ENCODE data around the gene IQCF6.

The IQCF6 gene

GRCh38 chr3:51779137-51779536 lies at the start of gene IQCF6:
IQCF6 (minus strand) TSS chr3:51779237; CDS start chr3:51779224, 13 bp downstream.
- ATAC-seq (ENCODE audit: low read depth), result no peak
- H3K4me3 Mint-ChIP-seq, result no peak within 1 kb of the TSS
- no peak within 1 kb of the TSS for H3K27ac Mint-ChIP-seq
- no peaks in the 10 kb centered on the region for H3K36me3 Mint-ChIP-seq
- H3K27me3 Mint-ChIP-seq, result peaks cover 16% of the 10 kb centered on the region
- no peaks in the 10 kb centered on the region for H3K9me3 Mint-ChIP-seq
- H3K4me1 Mint-ChIP-seq, result no peaks in the 10 kb centered on the region
- no peak for DNase-seq (ENCODE audit: low spot score in 2 of 2)

GRCh38 chr3:51828297-51828696 lies 49.3 kb upstream of the IQCF6 start:
- Mint-ChIP-seq H3K9me3 (no peaks in the 10 kb centered on the region), H3K27ac (no peak overlapping the region), H3K4me1 (no peaks in the 10 kb centered on the region), H3K36me3 (no peaks in the 10 kb centered on the region), H3K27me3 (peaks cover 9% of the 10 kb centered on the region), H3K4me3 (no peak overlapping the region)
- ATAC-seq (ENCODE audit: low read depth) (no peak), DNase-seq (ENCODE audit: low spot score in 2 of 2) (no peak)

GRCh38 chr3:51819709-51820406 lies 40.8 kb upstream of the IQCF6 start:
- ATAC-seq (ENCODE audit: low read depth) (no peak), DNase-seq (ENCODE audit: low spot score in 2 of 2) (no peak)
- H3K27me3 Mint-ChIP-seq, result peaks cover 38% of the 10 kb centered on the region
- no peak overlapping the region for H3K27ac Mint-ChIP-seq
- peaks cover 3% of the 10 kb centered on the region for H3K9me3 Mint-ChIP-seq
- H3K4me3 Mint-ChIP-seq, result no peak overlapping the region
- no peaks in the 10 kb centered on the region for H3K4me1 Mint-ChIP-seq
- H3K36me3 Mint-ChIP-seq, result peaks cover 5% of the 10 kb centered on the region

GRCh38 chr3:51819151-51819550 lies 40.1 kb upstream of the IQCF6 start:
- no peak overlapping the region for H3K27ac Mint-ChIP-seq

GRCh38 chr3:51817375-51817774 lies 38.3 kb upstream of the IQCF6 start:
- H3K4me3 Mint-ChIP-seq, result no peak overlapping the region
- H3K9me3 Mint-ChIP-seq, result peaks cover 3% of the 10 kb centered on the region
- H3K4me1 Mint-ChIP-seq, result no peaks in the 10 kb centered on the region
- H3K36me3 Mint-ChIP-seq, result peaks cover 5% of the 10 kb centered on the region
- no peak for DNase-seq (ENCODE audit: low spot score in 2 of 2)
- no peak for ATAC-seq (ENCODE audit: low read depth)
- H3K27ac Mint-ChIP-seq, result no peak overlapping the region
- H3K27me3 Mint-ChIP-seq, result peaks cover 36% of the 10 kb centered on the region

More at GRCh38 chr3:51819151-51819550, 40.1 kb upstream of the IQCF6 start:
- DNase-seq (ENCODE audit: low spot score in 2 of 2) (no peak), ATAC-seq (ENCODE audit: low read depth) (no peak)
- no peaks in the 10 kb centered on the region for H3K4me1 Mint-ChIP-seq
- H3K36me3 Mint-ChIP-seq, result peaks cover 5% of the 10 kb centered on the region
- peaks cover 3% of the 10 kb centered on the region for H3K9me3 Mint-ChIP-seq
- no peak overlapping the region for H3K4me3 Mint-ChIP-seq
- H3K27me3 Mint-ChIP-seq, result peaks cover 41% of the 10 kb centered on the region

- H3K4me1 Mint-ChIP-seq, result no peaks in the 10 kb centered on the region
- peaks cover 34% of the 10 kb centered on the region for H3K27me3 Mint-ChIP-seq
- no peak overlapping the region for H3K4me3 Mint-ChIP-seq
- ATAC-seq (ENCODE audit: low read depth), result no peak
- no peak for DNase-seq (ENCODE audit: low spot score in 2 of 2)
- no peak overlapping the region for H3K27ac Mint-ChIP-seq
- peaks cover 1% of the 10 kb centered on the region for H3K9me3 Mint-ChIP-seq
- peaks cover 4% of the 10 kb centered on the region for H3K36me3 Mint-ChIP-seq
Measured at GRCh38 chr3:51816723-51817122, 37.7 kb upstream of the IQCF6 start.

- Mint-ChIP-seq H3K4me3 (no peak overlapping the region), H3K27ac (no peak overlapping the region), H3K27me3 (peaks cover 31% of the 10 kb centered on the region), H3K36me3 (peaks cover 3% of the 10 kb centered on the region), H3K4me1 (no peaks in the 10 kb centered on the region), H3K9me3 (no peaks in the 10 kb centered on the region)
- ATAC-seq (ENCODE audit: low read depth) (no peak), DNase-seq (ENCODE audit: low spot score in 2 of 2) (no peak)
Measured at GRCh38 chr3:51815614-51816013, 36.6 kb upstream of the IQCF6 start.

- no peak overlapping the region for H3K27ac Mint-ChIP-seq
- H3K27me3 Mint-ChIP-seq, result peaks cover 20% of the 10 kb centered on the region
- no peak overlapping the region for H3K4me3 Mint-ChIP-seq
- ATAC-seq (ENCODE audit: low read depth) (no peak), DNase-seq (ENCODE audit: low spot score in 2 of 2) (no peak)
- peaks cover 3% of the 10 kb centered on the region for H3K36me3 Mint-ChIP-seq
- H3K9me3 Mint-ChIP-seq, result no peaks in the 10 kb centered on the region
- H3K4me1 Mint-ChIP-seq, result no peaks in the 10 kb centered on the region
Measured at GRCh38 chr3:51814034-51814433, 35.0 kb upstream of the IQCF6 start.

GRCh38 chr3:51813539-51813938 lies 34.5 kb upstream of the IQCF6 start:
- Mint-ChIP-seq H3K4me1 (no peaks in the 10 kb centered on the region), H3K27me3 (peaks cover 19% of the 10 kb centered on the region), H3K36me3 (peaks cover 3% of the 10 kb centered on the region), H3K27ac (no peak overlapping the region), H3K4me3 (no peak overlapping the region), H3K9me3 (peaks cover 1% of the 10 kb centered on the region)
- no peak for DNase-seq (ENCODE audit: low spot score in 2 of 2)
- no peak for ATAC-seq (ENCODE audit: low read depth)

- Mint-ChIP-seq H3K27ac (no peak overlapping the region), H3K4me1 (no peaks in the 10 kb centered on the region), H3K9me3 (peaks cover 6% of the 10 kb centered on the region), H3K4me3 (no peak overlapping the region), H3K27me3 (peaks cover 1% of the 10 kb centered on the region), H3K36me3 (no peaks in the 10 kb centered on the region)
- ATAC-seq (ENCODE audit: low read depth), result no peak
- no peak for DNase-seq (ENCODE audit: low spot score in 2 of 2)
Measured at GRCh38 chr3:51808934-51809333, 29.9 kb upstream of the IQCF6 start.

GRCh38 chr3:51802106-51802703 lies 23.2 kb upstream of the IQCF6 start:
- DNase-seq (ENCODE audit: low spot score in 2 of 2), result no peak
- ATAC-seq (ENCODE audit: low read depth), result no peak
- Mint-ChIP-seq H3K36me3 (no peaks in the 10 kb centered on the region), H3K4me1 (no peaks in the 10 kb centered on the region), H3K9me3 (peaks cover 1% of the 10 kb centered on the region), H3K4me3 (no peak overlapping the region), H3K27me3 (peaks cover 12% of the 10 kb centered on the region), H3K27ac (no peak overlapping the region)

- Mint-ChIP-seq H3K4me1 (no peaks in the 10 kb centered on the region), H3K36me3 (no peaks in the 10 kb centered on the region), H3K27ac (no peak overlapping the region), H3K4me3 (no peak overlapping the region), H3K27me3 (peaks cover 12% of the 10 kb centered on the region), H3K9me3 (no peaks in the 10 kb centered on the region)
- DNase-seq (ENCODE audit: low spot score in 2 of 2) (no peak), ATAC-seq (ENCODE audit: low read depth) (no peak)
Measured at GRCh38 chr3:51800750-51801125, 21.7 kb upstream of the IQCF6 start.

- DNase-seq (ENCODE audit: low spot score in 2 of 2), result peak; percentile 29 to 50
- H3K27me3 Mint-ChIP-seq, result peaks cover 13% of the 10 kb centered on the region
- H3K36me3 Mint-ChIP-seq, result no peaks in the 10 kb centered on the region
- no peak overlapping the region for H3K4me3 Mint-ChIP-seq
- peak; percentile 43 for ATAC-seq (ENCODE audit: low read depth)
- H3K9me3 Mint-ChIP-seq, result no peaks in the 10 kb centered on the region
- H3K27ac Mint-ChIP-seq, result no peak overlapping the region
- H3K4me1 Mint-ChIP-seq, result no peaks in the 10 kb centered on the region
Measured at GRCh38 chr3:51799879-51800749, 21.1 kb upstream of the IQCF6 start.

GRCh38 chr3:51798411-51798963 lies 19.4 kb upstream of the IQCF6 start:
- no peaks in the 10 kb centered on the region for H3K4me1 Mint-ChIP-seq
- no peak for DNase-seq (ENCODE audit: low spot score in 2 of 2)
- no peak overlapping the region for H3K27ac Mint-ChIP-seq
- peaks cover 11% of the 10 kb centered on the region for H3K27me3 Mint-ChIP-seq
- no peak overlapping the region for H3K4me3 Mint-ChIP-seq
- no peaks in the 10 kb centered on the region for H3K36me3 Mint-ChIP-seq
- no peaks in the 10 kb centered on the region for H3K9me3 Mint-ChIP-seq
- ATAC-seq (ENCODE audit: low read depth), result no peak

Data from memory B cell (primary cell).